ENCODE data around the gene NPEPPS. TPM values are rescaled to one million over a fixed set of nuclear protein-coding genes. Genes with fewer than 3 reads are reported as not detected.
"Not testable (repeated sequence)": the region's sequence is repeated elsewhere in the genome, so short reads cannot be mapped to it uniquely, and the experiment has no call there.

The NPEPPS gene
- total RNA-seq, 2 experiments from 2014 or later, result 113 to 114 TPM

DNA sequence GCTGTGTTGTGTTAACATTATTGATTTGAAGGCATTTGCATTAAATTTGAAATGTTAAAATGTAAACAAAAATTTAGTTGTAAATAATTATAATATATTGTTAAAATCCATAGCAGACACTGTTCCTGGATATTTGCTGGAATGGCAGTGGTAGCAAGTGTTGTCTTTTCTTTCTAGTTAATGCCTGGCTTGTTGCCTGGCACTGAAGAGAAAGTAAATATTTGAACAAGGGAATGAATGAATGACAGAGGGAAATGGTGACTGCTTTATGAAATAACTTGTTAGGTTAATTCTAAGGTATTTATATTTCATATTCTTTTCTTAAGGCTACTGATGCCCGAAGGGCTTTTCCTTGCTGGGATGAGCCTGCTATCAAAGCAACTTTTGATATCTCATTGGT is 51.5 kb downstream of the NPEPPS start:
- CTCF ChIA-PET, result not testable (repeated sequence)

DNA sequence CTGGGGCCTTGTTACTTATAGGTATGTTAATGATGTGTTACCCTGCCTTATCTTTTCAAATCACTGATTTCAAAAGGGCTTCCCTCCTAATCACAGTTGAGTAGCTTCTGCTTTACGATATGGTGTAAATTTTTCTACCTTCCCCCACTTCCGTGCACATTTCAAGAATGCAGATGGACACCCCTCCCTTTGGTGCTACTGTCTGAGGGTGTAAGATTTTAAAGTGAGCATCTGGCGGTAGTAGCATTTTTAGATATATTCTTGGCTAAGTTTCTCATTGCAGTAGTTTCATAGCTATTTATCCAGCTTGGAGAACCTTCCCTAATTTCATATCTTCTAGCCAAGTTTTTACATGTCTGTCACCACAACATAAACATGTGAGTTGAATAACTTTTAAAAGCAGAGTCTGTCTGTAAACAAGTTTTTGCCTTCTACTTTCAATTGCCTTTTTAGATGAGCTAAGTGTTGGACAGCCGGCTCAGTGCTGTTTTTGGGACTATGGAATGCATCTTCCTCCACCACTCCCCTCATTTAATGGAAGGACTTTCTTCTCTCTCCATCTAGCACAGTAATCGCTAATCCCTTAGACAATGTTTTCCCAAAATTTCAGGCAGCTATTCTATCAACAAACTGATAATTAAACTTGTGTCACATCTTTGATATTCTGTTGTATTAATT is 55.6 kb downstream of the NPEPPS start:
- CTCF ChIA-PET; intact Hi-C loops (cut with micrococcal nuclease); H3K4me1 Mint-ChIP-seq (ENCODE audit: low read depth); DNase-seq; H3K36me3 Mint-ChIP-seq; POLR2A ChIA-PET; H3K4me3 Mint-ChIP-seq; H3K9me3 Mint-ChIP-seq; H3K27me3 Mint-ChIP-seq; H3K27ac Mint-ChIP-seq: not testable (repeated sequence)

More for the DNA sequence above, 51.5 kb downstream of the NPEPPS start:
- H3K27ac Mint-ChIP-seq; DNase-seq; H3K36me3 Mint-ChIP-seq; intact Hi-C loops (cut with micrococcal nuclease); H3K27me3 Mint-ChIP-seq; H3K9me3 Mint-ChIP-seq; H3K4me3 Mint-ChIP-seq; H3K4me1 Mint-ChIP-seq (ENCODE audit: low read depth); POLR2A ChIA-PET: not testable (repeated sequence)

DNA sequence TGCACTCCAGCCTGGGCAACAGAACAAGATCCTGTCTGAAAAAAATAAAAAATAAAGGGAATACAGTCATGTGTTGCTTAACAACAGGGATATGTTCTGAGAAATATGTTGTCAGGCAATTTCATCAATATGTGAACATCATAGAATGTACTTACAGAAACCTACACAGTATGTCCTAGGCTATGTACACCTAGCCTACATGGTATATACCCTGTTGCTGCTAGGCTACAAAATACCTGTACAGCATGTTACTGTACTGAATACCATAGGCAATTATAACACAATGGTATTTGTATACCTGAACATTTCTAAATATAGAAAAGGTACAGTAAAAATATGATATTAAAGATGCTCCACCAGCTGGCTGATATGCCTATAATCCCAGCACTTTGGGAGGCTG is 62.6 kb downstream of the NPEPPS start:
- H3K27me3 Mint-ChIP-seq; DNase-seq; intact Hi-C loops (cut with micrococcal nuclease); POLR2A ChIA-PET; H3K27ac Mint-ChIP-seq; H3K4me1 Mint-ChIP-seq (ENCODE audit: low read depth); H3K4me3 Mint-ChIP-seq; H3K9me3 Mint-ChIP-seq: not testable (repeated sequence)
- peaks cover 11% of the 10 kb centered on the region for H3K36me3 Mint-ChIP-seq
- CTCF ChIA-PET, result interaction anchor here (0.7 to 1.2 kb wide), 3 partner anchors 23 to 278 kb away, joined by 3 to 4 read pairs (median 4); no protein-coding TSS in a partner anchor

DNA sequence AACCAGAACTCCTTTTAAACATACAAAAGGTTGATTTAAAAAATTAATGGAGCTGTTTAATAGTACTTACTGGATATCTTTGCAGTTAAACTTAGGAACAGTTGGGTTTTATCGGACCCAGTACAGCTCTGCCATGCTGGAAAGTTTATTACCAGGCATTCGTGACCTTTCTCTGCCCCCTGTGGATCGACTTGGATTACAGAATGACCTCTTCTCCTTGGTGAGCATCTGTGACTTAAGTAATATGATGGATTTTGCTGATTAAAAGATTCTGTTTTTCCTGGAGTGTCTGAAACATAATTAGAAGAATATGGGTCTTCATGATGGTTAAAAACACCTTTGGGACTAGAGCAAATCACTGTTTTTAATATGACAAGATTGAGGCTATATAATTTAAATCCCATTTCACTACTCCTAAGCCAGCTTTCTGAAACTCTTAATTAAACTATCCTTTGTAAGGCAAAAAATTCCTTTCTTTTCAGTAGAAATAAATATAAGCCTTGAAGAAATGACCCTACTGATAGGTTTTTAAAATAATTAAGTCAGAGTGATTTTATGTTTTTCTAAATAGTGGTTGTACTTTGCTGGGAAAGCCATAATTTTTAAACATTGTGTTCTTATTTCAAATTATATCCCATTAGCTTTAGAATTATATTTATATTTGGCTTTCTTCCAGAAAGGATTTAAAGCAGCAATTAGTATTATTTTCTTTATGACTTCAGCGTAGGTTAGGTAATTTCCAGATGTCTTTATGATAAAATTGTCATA is 73.1 kb downstream of the NPEPPS start:
- H3K36me3 Mint-ChIP-seq, result peaks cover 28% of the 10 kb centered on the region

DNA sequence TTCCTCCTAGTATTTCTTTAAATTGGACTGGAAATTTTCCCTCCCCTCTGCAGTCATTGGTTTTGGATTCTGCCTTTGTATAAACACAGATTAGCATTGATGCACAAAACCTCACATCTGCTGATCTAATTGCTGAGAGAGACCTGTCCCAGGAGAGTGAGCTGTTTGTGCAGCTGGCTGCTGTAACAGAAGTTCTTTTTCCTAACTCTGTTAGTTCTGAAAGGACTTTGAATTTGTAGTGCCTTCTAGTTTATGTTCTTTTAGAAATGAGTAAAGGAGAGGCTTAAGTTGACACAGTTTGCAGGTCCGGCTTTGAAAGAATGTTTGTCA is 73.7 kb downstream of the NPEPPS start:
- Mint-ChIP-seq H3K36me3 (peaks cover 28% of the 10 kb centered on the region), H3K27ac (no peak overlapping the region)
- intact Hi-C loops (cut with micrococcal nuclease), result no loop called here

More for the DNA sequence above, 73.1 kb downstream of the NPEPPS start:
- H3K27ac Mint-ChIP-seq, result no peak overlapping the region
- H3K4me1 Mint-ChIP-seq (ENCODE audit: low read depth), result peaks cover 2% of the 10 kb centered on the region
- POLR2A ChIA-PET, result no interaction called here
- no peaks in the 10 kb centered on the region for H3K9me3 Mint-ChIP-seq
- intact Hi-C loops (cut with micrococcal nuclease), result no loop called here
- DNase-seq, result no peak
- H3K4me3 Mint-ChIP-seq, result no peak overlapping the region
- CTCF ChIA-PET, result interaction anchor here (4.4 kb wide), 1 partner anchor 11 kb away, joined by 29 read pairs; no protein-coding TSS in a partner anchor
- H3K27me3 Mint-ChIP-seq, result no peaks in the 10 kb centered on the region

DNA sequence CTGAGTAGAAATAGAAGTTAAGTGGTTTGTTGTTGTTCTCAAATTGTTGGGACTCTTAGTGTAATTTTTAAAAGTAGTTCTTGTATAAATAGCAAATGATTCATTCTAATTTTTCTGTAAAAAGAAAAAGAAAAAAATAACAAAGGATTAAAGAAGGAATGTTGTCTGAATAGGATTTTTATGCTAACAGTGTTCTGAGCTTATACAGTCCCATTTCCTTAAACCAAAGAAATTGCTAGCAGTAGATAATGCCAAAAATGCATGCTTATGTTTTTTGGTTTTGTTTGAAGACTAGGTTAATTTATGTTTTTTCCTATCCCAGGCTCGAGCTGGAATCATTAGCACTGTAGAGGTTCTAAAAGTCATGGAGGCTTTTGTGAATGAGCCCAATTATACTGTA is 74.1 kb downstream of the NPEPPS start:
- Mint-ChIP-seq H3K4me1 (ENCODE audit: low read depth) (peaks cover 3% of the 10 kb centered on the region), H3K4me3 (no peak overlapping the region), H3K27ac (no peak overlapping the region), H3K36me3 (peaks cover 30% of the 10 kb centered on the region), H3K9me3 (no peaks in the 10 kb centered on the region), H3K27me3 (no peaks in the 10 kb centered on the region)
- CTCF ChIA-PET, result interaction anchor here (4.4 kb wide), 1 partner anchor 10 kb away, joined by 29 read pairs; no protein-coding TSS in a partner anchor
- intact Hi-C loops (cut with micrococcal nuclease), result no loop called here
- DNase-seq, result no peak
- POLR2A ChIA-PET, result no interaction called here

More for the DNA sequence above, 73.7 kb downstream of the NPEPPS start:
- Mint-ChIP-seq H3K27me3 (no peaks in the 10 kb centered on the region), H3K4me1 (ENCODE audit: low read depth) (peaks cover 2% of the 10 kb centered on the region), H3K9me3 (no peaks in the 10 kb centered on the region), H3K4me3 (no peak overlapping the region)
- POLR2A ChIA-PET, result no interaction called here
- no peak for DNase-seq
- CTCF ChIA-PET, result interaction anchor here (4.4 kb wide), 1 partner anchor 11 kb away, joined by 29 read pairs; no protein-coding TSS in a partner anchor

DNA sequence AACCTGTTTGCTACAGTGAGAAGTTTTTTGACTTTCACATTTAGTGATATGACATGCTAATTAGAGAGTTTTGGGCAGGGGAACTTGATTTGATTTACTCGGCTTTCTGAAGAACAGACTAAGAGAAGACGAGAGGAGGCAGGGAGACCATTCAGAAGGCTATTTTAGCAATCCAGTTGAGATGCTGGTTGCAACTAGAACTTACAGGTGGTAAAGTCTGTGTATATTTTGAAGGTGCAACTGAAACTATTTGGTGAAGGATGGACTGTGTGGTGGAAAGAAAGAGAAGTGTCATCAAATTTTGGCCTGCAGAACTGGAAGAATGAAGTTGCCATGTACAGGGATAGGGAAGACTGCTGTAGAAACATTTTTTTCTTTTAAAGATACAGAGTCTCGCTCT is 76.6 kb downstream of the NPEPPS start:
- intact Hi-C loops (cut with micrococcal nuclease), result no loop called here
- POLR2A ChIA-PET, result interaction anchor here (0.6 to 0.7 kb wide), 2 partner anchors 69 to 134 kb away, joined by 3 to 5 read pairs; no protein-coding TSS in a partner anchor
- Mint-ChIP-seq H3K4me1 (ENCODE audit: low read depth) (peaks cover 9% of the 10 kb centered on the region), H3K9me3 (no peaks in the 10 kb centered on the region), H3K4me3 (no peak overlapping the region), H3K27me3 (no peaks in the 10 kb centered on the region), H3K36me3 (peaks cover 20% of the 10 kb centered on the region), H3K27ac (peak overlapping the region; percentile 4)
- no peak for DNase-seq
- CTCF ChIA-PET, result no interaction called here

DNA sequence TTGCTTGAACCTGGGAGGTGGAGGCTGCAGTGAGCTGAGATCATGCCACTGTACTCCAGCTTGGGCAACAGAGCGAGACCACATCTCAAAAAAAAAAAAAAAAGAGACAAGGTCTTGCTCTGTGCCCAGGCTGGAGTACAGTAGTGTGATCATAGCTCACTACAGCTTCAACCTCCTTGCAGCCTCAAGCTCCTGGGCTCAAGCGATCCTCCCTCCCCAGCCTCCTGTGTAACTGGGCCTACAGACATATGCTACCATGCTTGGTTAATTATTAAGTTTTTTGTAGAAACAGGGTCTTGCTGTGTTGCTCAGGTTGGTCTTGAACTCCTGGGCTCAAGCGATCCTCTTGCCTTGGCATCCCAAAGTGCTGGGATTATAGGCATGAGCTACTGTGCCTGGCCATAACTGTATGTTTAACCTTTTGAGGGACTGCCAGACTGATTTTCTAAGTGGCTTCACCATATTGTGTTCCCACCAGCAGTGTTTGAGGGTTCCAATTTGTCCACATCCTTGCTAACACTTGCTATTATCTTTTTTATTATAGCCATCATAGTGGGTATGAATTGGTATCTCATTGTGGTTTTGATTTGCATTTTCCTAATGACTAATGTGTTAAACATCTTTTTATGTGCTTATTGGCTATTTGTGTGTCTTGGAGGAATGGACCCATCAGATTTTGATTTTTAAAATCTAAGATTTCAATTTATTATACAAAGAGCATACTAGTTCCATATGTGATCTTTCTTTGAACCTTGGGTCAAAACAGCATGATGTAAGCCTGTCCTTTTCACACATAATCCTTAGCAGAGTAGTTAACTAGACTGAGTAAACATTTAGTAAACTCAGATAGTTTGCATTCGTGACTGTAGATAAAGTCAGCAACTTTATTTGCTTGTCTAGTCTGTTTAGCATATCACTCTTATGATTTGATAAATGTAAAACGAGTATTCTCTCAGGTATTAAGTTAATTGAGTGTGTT is 80.8 kb downstream of the NPEPPS start:
- no peak for DNase-seq
- intact Hi-C loops (cut with micrococcal nuclease), result loop anchor here (10.0 kb wide), 1 partner anchor 97 kb away; no protein-coding TSS in a partner anchor
- ChIA-PET POLR2A (no interaction called here), CTCF (interaction anchor here (0.7 kb wide), 1 partner anchor 37 kb away, joined by 3 read pairs; no protein-coding TSS in a partner anchor)
- no peaks in the 10 kb centered on the region for H3K9me3 Mint-ChIP-seq
- H3K36me3 Mint-ChIP-seq, result peaks cover 18% of the 10 kb centered on the region
- H3K27ac Mint-ChIP-seq, result no peak overlapping the region
- no peaks in the 10 kb centered on the region for H3K27me3 Mint-ChIP-seq
- peaks cover 9% of the 10 kb centered on the region for H3K4me1 Mint-ChIP-seq (ENCODE audit: low read depth)
- no peak overlapping the region for H3K4me3 Mint-ChIP-seq

DNA sequence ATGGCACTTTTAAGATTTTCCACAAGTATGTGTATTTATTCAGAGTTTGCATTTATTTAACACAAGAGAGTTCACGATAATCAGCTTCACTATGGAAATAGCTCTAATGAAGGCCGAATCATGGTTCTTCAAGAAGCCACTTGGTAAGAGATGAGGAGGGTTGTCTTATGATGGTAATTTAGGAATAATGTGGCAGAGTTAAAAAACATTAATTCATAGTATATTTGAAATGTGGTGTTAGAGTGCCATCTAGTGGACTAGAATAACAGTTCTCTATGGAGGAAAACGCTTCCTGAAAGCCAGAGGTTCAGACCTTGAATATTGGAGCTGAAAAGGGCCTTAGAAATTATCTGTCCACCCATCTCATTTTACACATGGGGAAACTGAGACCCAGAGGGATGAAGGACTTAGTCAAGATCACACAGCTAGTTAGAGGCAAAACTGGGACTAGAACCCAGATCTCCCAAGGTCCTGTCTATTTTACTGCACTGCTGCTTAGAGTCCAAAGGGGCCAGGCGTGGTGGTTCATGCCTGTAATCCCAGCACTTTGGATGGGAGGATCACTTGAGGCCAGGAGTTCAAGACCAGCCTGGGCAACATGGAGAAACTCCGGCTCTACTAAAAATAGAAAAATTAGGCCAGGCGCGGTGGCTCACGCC is 85.0 kb downstream of the NPEPPS start:
- Mint-ChIP-seq H3K27me3 (no peaks in the 10 kb centered on the region), H3K4me1 (ENCODE audit: low read depth) (peaks cover 16% of the 10 kb centered on the region), H3K36me3 (peaks cover 30% of the 10 kb centered on the region), H3K27ac (no peak overlapping the region), H3K9me3 (no peaks in the 10 kb centered on the region), H3K4me3 (no peak overlapping the region)
- DNase-seq, result no peak
- ChIA-PET CTCF (interaction anchor here (0.6 to 3.7 kb wide), 22 partner anchors 9 to 406 kb away, joined by 3 to 29 read pairs (median 4); partner anchors contain the start of genes KPNB1 and MYL4), POLR2A (interaction anchor here (1.1 kb wide), 1 partner anchor 34 kb away, joined by 3 read pairs; the partner anchor contains the start of gene KPNB1)
- intact Hi-C loops (cut with micrococcal nuclease), result loop anchor here (2.0 to 10.0 kb wide), 3 partner anchors 101 to 384 kb away; no protein-coding TSS in a partner anchor

DNA sequence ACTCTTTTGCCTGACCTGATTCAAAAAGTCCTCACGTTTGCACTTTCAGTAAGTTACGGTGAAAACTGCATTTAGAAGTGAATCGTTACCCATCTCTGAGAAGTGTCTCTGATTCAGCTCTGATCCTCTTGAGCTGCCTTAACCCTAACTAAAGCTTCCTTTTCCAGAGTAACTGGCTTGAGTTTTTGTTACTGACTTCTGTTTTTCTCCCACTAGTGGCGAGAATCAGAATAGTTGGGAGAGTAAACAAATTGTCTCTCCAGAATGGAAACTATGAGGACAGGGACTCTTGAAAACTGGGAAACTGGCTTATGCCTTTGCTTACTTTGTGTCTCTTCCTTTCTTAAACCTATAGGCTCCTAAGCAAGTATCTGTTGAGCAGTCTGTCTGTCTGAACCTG is 87.5 kb downstream of the NPEPPS start:
- Mint-ChIP-seq H3K4me1 (ENCODE audit: low read depth) (peaks cover 20% of the 10 kb centered on the region), H3K9me3 (no peaks in the 10 kb centered on the region), H3K4me3 (no peak overlapping the region), H3K27ac (no peak overlapping the region), H3K36me3 (peaks cover 34% of the 10 kb centered on the region), H3K27me3 (no peaks in the 10 kb centered on the region)
- DNase-seq, result no peak
- ChIA-PET CTCF (interaction anchor here (1.2 to 1.8 kb wide), 3 partner anchors 183 to 390 kb away, joined by 4 read pairs; no protein-coding TSS in a partner anchor), POLR2A (interaction anchor here (0.9 kb wide), 1 partner anchor 31 kb away, joined by 3 read pairs; the partner anchor contains the start of gene KPNB1)
- intact Hi-C loops (cut with micrococcal nuclease), result loop anchor here (5.0 to 10.0 kb wide), 2 partner anchors 104 to 386 kb away; no protein-coding TSS in a partner anchor
